IPS-NIHi7 (cell line): Measurements from ENCODE around the gene ZDHHC23.

Experiments used
- DNase-seq: peaks from one replicate; pipeline ENCODE4 v3.0.0; 2012; ENCODE audit warnings: mixed read lengths; ENCODE audit errors: extremely low spot score

The ZDHHC23 gene, protein sequence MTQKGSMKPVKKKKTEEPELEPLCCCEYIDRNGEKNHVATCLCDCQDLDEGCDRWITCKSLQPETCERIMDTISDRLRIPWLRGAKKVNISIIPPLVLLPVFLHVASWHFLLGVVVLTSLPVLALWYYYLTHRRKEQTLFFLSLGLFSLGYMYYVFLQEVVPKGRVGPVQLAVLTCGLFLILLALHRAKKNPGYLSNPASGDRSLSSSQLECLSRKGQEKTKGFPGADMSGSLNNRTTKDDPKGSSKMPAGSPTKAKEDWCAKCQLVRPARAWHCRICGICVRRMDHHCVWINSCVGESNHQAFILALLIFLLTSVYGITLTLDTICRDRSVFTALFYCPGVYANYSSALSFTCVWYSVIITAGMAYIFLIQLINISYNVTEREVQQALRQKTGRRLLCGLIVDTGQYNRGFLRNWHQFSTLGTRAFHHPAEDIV

DNA sequence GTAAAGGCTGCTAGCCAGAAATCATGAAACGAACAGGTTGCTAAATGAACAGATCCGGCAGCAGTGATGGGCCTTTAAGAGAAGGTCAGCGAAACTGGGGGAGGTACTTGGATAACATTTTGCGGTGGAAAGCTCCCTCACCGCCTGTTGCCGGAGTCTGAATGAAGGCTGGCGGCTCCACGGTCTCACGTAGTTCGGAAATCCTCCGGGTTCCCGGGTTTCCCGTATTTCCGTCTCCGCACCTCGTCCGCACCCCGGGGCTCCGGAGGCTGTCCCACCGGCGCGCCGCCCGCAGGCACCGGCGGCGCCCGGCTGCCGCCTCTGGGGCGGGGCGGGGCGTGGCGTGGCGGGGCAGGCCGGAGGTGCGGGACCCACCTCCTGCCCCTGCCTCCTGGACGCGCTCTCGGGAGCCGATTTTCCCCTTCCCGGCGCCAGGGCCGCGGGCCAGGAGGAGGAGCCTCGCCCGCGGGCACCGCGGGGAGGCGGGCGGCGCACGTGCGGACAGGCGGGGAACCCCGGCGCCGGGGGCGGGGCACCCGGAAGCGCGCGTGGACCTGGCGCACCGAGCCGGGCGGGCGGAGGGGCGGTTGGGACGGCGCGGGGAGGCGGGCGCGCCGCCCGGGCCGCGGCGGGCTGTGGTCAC lies at the start of gene ZDHHC23:
TSS of gene ZDHHC23 (plus strand) at position 642 of the 643 bp plus-strand sequence. CDS start 790 bp downstream, outside the sequence.
- DNase-seq = peak; percentile 82

DNA sequence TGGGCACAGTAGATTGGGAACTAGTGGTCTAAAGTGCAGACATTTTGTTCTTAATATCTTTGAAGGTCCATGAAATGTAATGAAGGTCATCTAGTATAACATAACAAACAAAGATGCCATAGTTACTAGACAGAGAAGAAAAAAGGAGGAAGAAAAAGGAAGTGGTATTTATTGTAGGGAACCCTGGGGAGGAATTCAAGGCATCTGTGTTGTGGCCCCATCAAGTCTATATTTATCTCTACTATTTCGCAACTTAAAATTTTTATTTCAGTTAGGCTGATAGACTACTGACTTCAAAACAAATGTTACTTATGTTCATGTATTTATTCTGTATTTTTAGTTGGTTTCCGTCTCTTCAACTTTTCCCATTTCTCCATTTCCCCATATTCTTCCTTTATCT lies 48.9 kb upstream of the ZDHHC23 start:
- DNase-seq = no peak

DNA sequence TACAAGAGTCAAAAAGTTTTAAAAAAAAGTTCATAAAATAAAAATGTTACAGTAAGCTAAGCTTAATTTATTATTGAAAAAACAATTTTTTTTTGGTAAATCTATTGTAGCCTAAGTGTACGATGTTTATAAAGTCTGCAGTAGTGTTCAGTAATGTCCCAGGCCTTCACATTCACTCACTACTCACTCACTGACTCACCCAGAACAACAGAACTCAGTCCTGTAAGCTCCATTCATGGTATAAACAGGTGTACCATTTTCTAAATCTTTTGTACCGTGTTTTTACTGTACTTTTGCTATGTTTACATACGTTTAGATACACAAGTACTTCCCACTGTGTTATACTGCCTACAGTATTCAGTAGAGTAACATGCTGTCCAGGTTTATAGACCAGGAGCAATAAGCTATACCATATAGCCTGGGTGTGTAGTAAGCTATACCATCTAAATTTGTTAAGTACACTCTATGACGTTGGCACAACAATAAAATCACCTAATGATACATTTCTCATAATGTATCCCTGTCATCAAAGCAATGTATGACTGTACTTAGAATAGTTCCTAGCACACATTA lies 41.2 kb upstream of the ZDHHC23 start:
- DNase-seq = no peak

DNA sequence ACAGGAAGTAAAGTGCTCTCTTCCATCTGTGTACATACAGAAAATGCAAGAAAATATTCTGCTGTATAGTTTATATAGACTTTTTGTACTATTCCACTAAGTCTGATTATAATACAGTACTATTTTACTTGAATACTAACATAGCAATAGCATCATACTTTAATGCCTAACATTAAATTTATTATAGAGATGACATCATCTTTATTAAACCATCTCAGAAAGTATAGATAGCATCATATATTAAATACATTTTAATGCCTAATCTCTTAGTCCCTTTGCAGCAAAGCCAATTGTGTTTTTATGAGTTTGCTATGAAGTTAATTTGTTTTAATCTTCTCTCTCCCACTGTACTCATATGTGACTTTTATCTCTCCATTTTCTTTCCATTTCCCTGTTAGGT lies 39.7 kb upstream of the ZDHHC23 start:
- no peak for DNase-seq

DNA sequence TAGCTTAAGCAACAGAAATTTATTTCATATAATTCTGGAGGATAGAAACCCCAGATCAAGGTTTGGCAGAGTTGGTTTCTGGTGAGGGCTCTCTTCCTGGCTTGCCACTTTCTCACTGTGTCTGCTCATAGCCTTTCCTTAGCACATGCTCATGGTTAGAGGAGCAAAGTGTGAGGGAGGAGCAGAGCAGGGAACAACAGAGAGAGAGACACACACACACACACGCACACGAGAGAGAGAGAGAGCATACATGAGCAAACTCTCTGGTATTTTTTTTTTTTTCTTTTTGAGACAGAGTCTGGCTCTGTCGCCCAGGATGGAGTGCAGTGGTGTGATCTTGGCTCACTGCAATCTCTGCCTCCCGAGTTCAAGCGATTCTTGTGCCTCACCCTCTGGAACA lies 36.8 kb upstream of the ZDHHC23 start:
- DNase-seq = no peak

DNA sequence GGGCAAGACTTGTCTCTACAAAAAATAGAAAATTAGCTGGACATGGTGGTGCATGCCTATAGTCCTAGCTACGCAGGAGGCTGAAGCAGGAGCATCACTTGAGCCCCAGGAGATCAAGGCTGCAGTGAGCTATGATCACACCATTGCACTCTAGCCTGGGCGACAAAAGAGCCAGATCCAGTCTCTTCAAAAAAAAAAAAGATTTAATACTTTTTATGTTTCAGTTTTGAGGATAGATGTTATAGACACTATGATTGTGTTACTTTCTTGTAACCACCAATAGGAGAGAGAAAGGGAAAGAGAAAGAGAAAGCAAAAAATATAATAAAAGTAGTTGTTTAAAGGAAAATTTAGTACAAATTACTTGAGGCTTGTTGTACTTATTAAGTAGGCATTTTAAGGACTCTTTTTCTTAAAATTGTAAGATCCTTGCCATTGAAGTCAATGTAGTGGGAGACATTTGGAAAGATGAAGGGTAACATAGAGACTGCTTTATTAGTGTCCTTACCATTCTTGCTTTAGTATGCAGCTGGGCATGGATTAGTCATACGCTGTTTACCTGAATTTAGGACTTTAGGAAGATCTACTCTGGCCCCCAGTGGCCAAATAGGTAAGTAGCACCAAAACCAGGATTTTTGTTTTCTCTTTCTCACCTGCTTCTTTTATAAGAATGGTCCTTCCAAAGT lies 35.1 kb upstream of the ZDHHC23 start:
- peak; percentile 58 for DNase-seq

DNA sequence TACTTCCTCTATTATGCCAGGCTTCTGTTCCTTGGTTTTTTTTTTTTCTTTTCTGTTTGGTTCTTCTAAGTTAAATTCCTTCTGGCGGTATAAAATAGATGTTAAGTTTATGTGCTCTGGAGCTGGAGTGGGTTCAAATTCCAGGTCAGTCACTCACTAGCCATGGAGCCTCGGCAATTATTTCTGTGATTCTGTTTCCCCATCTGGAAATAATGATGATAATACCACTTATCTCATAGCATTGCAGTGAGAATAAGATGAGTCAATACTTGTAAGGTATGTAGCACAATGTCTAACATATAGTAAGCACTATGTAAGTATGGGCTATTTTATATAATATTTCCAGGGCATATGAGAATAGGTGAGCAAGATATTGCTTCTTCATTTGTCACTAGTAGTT lies 33.2 kb upstream of the ZDHHC23 start:
- DNase-seq = no peak

DNA sequence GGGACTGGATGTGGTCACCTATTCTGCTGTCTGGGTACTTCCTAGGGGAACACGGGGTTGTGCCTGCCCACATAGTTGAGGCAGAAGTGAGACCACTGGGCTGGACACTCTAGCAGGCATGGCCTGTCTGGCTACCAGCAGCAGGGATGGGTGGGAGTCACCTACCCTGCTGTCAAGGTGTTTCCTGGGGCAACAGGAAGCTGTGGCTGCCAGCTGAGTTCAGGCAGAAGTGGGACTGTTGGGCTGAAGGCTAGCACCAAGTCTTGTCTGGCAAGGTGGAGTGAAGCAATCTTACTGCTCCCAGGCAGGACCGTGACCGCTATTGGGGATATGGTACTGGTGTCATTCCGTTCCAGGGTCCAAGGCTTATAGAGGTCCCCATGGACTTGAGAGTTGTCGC lies 20.3 kb upstream of the ZDHHC23 start:
- DNase-seq = no peak

DNA sequence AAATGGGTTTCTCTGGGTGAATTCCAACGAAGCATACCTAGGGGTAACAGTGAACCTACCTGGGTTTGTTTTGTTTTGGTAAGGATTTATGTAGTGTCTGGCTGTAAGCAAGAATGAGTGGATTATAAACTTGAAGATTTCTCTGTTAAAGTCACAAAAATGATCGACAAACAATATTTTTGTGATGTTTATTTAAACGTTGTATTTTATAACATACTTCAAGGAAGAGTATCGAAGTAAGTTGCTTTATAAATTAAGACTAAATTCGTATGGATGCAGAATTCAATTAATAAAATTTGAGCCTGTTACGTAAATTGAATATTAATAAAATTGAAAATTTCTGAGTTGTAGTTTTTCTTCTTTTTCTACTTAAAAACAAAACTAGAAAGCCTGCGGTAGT lies 982 bp upstream of the ZDHHC23 start:
- DNase-seq = no peak

DNA sequence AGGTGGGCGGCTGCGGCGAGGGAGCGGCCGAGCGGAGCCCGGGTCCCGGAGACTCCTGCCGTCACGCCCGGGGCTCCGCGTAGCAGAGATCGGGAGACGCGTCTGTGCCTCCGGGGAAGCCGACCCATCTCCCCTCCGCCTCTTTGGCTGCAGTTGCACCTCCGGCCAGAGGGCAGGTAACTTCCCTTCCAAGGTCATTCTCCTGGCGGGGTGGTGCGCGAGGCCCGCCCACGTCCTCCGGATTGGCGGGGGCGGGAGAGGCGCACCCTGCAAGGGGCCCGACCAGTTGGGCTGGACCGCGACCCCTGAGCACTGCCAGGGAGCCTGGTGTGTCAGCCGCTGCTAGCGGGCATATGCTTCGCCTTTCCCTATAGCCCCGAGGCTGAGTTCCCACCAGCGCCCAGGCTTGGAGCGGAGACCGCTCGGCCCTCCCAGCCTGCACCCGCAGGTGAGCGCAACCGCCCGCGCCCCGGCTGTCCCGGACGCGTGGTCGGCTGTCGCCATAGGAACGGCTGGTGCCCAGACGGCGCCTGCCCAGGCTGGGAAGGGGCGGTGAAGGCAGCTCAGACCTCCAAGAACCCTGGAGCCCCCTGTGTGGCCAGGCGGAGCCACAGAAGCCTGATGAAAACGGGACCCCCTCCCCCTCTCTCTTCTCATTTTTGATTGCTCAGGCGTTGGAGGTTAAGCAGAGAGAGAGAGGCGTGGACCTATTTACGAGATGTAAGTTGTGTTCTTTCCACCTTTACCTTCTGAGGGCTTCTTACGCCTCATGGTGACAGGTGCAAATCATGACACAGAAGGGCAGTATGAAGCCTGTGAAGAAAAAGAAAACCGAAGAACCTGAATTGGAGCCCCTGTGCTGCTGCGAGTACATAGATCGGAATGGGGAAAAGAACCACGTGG lies 453 bp downstream of the ZDHHC23 start:
- peak; percentile 74 for DNase-seq

DNA sequence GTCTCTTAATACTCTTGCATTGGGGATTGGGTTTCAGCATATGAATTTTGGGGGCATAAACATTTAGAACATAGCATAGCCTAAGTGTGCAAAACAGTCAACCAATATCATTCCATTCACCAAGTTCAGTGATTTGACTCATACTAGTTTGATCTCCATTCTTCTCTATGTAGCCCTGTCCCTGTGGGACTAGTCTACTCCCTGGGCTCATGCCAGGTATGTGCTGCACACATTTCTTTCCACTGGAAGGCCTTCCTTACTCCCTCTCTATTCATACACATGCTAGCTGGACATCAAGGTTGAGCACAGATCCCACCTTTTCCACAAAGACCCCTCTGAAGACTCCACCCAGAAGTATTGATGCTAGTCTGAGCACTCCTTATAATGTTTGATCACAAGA lies 5.1 kb downstream of the ZDHHC23 start:
- no peak for DNase-seq

DNA sequence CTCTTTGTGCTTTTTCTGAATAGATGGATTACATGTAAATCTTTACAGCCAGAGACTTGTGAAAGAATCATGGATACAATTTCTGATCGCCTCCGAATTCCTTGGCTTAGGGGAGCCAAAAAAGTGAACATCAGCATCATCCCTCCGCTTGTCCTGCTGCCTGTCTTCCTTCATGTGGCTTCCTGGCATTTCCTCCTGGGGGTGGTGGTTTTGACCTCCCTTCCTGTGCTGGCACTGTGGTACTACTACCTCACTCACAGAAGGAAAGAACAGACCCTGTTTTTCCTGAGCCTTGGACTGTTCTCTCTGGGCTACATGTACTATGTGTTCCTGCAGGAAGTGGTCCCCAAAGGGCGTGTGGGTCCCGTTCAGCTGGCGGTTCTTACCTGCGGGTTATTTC lies 5.9 kb downstream of the ZDHHC23 start:
- no peak for DNase-seq

DNA sequence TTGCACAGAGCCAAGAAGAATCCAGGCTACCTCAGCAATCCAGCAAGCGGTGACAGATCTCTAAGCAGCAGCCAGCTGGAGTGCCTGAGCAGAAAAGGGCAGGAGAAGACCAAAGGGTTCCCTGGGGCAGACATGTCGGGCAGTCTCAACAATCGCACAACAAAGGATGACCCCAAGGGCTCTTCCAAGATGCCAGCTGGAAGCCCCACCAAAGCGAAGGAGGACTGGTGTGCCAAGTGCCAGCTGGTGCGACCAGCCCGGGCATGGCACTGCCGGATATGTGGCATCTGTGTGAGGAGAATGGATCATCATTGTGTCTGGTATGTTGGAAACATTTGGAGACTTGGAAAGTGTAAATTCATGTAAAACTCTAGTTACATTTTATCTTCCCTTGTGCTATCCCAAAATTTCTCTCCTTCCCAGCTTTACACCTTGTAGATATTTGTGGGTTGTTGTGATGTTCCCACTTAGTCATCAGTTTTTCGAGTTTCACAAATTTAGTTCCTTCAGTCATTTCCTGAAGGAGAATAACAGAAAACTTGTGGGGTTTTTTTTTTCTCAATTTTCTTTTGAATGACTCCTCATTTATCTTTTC lies 6.4 kb downstream of the ZDHHC23 start:
- DNase-seq = no peak

DNA sequence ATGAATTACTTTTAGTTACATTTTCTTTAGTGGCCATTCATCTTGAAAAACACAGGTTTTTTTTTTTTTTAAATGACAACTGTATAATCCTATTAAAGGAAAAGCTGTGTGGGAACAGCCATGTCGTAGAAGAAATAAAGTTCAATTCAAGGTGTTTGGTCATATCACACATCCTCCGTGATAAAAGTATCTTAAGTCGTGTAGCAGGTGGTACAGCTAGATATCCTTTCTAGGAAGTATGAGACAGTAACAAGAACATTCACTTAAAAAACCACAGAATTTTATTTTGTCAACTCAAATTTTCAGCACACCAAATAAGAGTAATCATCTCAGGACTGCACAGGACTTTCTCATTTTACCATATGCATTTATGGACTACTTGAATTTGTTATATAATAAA lies 16.1 kb downstream of the ZDHHC23 start:
- DNase-seq = no peak

DNA sequence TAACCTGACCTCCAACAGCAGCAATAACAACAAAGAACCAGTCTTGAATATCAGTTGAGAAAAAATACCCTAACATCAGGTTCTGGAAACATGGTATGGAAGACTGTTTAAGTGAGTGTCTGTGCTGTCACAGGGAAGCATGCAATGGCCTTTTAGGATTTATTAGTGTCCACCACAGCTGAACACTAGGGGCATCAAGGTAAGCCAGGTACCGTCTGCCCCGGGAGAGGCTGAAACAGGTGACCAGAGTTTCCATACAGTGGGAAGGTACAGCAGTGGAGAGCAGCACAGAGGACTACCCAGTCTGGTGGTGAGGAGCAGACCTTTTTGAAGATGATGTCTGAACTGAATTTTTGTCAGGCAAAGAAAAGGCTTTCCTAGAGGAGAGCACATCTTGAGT lies 18.4 kb downstream of the ZDHHC23 start:
- DNase-seq = peak; percentile 44

DNA sequence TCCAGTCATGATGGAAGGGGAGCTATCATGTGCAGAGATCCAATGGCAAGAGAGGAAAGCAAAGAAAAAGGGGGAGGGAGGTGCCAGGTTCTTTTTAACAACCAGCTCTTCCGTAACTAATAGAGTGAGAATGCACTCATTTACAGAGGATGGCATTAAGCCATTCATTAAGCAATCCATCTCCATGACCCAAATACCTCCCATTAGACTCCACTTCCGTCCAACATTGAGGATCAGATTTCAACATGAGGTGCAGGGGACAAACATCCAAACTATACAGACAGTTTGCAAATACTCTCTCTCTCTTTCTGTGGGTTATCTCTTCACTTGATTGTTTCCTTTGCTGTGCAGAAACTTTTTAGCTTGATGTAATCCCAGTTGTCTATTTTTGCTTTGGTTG lies 21.2 kb downstream of the ZDHHC23 start:
- no peak for DNase-seq

DNA sequence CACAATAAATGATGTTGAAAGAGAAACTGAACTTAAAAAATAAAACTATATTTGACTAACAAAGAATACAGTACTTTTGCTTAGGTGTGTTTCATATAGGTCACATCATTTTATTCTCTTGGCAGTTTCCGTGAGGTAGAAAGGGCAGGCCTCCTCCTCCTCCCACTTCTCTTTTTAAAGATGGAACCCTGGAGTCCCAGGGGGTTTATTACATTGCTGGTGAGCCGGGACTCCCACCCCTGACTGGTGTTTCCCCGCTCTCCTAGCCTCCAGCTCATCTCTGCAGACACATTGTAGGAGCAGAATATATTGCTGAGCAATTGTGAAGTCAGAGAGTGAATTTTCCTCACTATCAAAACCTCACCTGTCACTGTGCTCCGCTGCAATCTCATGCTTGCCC lies 30.0 kb downstream of the ZDHHC23 start:
- no peak for DNase-seq

DNA sequence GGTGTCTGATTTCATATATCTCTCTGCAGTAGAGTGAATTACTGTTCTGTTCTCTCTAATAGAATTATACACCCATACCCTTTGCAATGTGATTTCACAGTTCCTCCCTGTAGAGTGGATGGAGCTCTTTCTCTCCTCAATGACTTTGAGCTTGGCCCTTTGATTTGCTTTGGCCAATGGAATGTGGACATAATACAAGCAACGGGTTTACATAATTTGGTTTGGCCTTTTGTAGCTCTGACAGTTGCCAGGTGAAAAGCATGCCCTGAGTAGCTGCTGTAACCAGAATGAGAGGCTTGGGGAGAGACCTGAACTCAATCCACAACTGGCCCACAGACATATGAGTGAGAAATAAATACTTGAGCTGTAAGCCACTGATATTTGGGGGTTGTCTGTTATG lies 32.1 kb downstream of the ZDHHC23 start:
- DNase-seq = no peak

DNA sequence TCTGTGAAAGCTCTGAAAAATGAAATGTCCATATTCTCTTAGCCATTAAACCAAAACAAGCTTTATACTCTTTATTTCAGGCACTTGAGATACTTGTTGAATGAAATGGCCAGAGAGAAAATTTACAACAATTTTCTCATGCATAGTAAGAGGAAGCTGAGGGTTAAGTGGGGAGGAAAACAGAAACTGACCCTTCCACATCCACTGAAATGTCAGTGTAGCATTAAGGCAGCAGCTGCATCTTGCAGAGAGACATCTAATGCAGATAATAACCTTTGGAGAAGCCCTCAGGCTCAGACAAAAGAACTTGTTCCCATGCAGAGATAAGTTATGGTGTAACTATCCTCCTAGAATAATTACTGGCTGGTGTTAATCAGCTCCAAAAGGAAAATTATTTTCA lies 34.0 kb downstream of the ZDHHC23 start:
- no peak for DNase-seq

DNA sequence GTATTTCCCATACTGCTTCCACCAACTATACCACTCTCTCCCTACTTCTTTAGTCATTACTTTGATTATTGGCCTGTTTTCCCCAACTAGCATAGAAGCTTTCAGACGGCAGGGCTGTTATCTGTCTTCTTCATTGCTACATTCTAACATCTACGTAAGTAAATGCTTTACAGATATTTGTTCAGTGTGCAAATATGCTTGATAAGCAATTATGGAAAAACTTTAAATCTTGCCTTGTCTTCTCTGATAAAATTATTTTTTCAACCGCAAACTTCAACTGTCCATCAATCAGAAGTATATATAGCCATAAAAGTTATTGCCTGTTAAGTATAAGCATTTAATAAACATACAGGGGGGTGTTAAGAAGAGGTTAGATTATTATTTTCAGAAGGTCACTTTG lies 35.7 kb downstream of the ZDHHC23 start:
- DNase-seq = no peak

DNA sequence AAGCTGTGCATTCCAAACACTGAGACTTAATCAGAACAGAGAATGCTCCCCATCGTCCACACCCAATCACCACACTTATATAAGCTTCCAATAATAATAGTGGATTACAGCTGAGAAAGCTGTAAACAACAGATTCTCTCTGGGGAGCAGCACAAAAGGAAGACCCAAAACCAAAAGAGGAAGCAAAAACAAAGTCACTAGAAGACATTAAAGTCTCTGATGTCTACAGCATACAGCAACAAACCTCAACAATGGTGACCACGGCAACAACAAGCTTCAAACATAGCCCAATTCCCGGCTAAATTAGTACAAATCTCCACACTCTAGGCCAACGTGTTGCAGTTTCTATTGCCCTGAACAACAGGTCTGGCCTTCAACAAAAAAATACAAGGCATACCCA lies 37.7 kb downstream of the ZDHHC23 start:
- DNase-seq = no peak
